Colonic mucosa (tissue), 4 donors: ENCODE data around the gene FOSB. TPM values are rescaled to one million over a fixed set of nuclear protein-coding genes. Genes with fewer than 3 reads are reported as not detected.
"Not testable (repeated sequence)": the region's sequence is repeated elsewhere in the genome, so short reads cannot be mapped to it uniquely, and the experiment has no call there.

Experiments used
- DNase-seq: peaks from one replicate; pipeline ENCODE4 v3.0.0-alpha.2; 2020
- H3K27ac ChIP-seq: fragments of 200-600 bp; one replicate; pipeline ENCODE4 v1.8.0; 2021
- H3K27me3 ChIP-seq: fragments of 200-600 bp; one replicate; pipeline ENCODE4 v1.8.0; 2021
- H3K36me3 ChIP-seq: fragments of 200-600 bp; one replicate; pipeline ENCODE4 v1.8.0; 2021
- H3K4me1 ChIP-seq: fragments of 200-600 bp; one replicate; pipeline ENCODE4 v1.8.0; 2021; ENCODE audit warnings: mild to moderate bottlenecking
- H3K4me3 ChIP-seq: fragments of 200-600 bp; one replicate; pipeline ENCODE4 v1.8.0; 2021
- H3K9ac ChIP-seq, 2 donors: one replicate each; pipeline ENCODE4 v1.7.0; 2013; ENCODE audit warnings: control low read depth in 2 of 2, low read depth in 2 of 2, low read length in 2 of 2
- H3K9me3 ChIP-seq: fragments of 200-600 bp; one replicate; pipeline ENCODE4 v1.8.0; 2021
- CTCF ChIP-seq: fragments of 200-600 bp; IDR thresholded peaks from one replicate; pipeline ENCODE4 v1.8.0; 2022; ENCODE audit warnings: antibody characterized with exemption, mild to moderate bottlenecking
- intact Hi-C: fragments of 100-400 bp; cut with DNase I; formaldehyde crosslinking; loops from one replicate; pipeline ENCODE4 v1.14.1; 2022
- total RNA-seq, 2 donors: library from RNA; stranded (reverse); fragmentation: NEBNext Ultra II Directional in 1 of 2; extraction: Animal tissue kit (Norgen Biotek cat#: 25700) in 1 of 2; gene quantifications; one replicate each; pipeline ENCODE4 v1.2.1, GENCODE V29; 2021
- donor health status: healthy.
- donor health status: DM: no; HTN: no; CAD: no.
- donor health status: DM: no; HTN: no; CAD: no.

FOSB gene
- total RNA-seq, 2 donors from 2014 or later: 1.5 to 3.4 TPM

- H3K4me3 ChIP-seq: peak overlapping the region; percentile 30
- no peak for TF ChIP-seq CTCF
- intact Hi-C loops: no loop called here
Measured at GRCh38 chr19:45428384-45429231, 39.2 kb upstream of the FOSB start.

GRCh38 chr19:45429896-45430295 lies 37.9 kb upstream of the FOSB start:
- H3K4me3 ChIP-seq, H3K27ac ChIP-seq, H3K27me3 ChIP-seq, H3K9me3 ChIP-seq, H3K36me3 ChIP-seq, DNase-seq, H3K9ac ChIP-seq, H3K4me1 ChIP-seq: not testable (repeated sequence)
- intact Hi-C loops: loop anchor here (2.0 kb wide), 1 partner anchor 49 kb away; no protein-coding TSS in a partner anchor

More at GRCh38 chr19:45428384-45429231, 39.2 kb upstream of the FOSB start:
- no peak for DNase-seq
- H3K27ac ChIP-seq: no peak overlapping the region
- peaks cover 9% of the 10 kb centered on the region for H3K27me3 ChIP-seq
- H3K9me3 ChIP-seq: no peaks in the 10 kb centered on the region
- no peaks in the 10 kb centered on the region for H3K4me1 ChIP-seq
- H3K36me3 ChIP-seq: no peaks in the 10 kb centered on the region
- peak overlapping the region; percentile 57 to 61 for H3K9ac ChIP-seq

GRCh38 chr19:45431008-45431407 lies 36.8 kb upstream of the FOSB start:
- H3K9ac ChIP-seq, DNase-seq, H3K4me3 ChIP-seq, H3K4me1 ChIP-seq, H3K27me3 ChIP-seq, H3K36me3 ChIP-seq, H3K9me3 ChIP-seq, H3K27ac ChIP-seq: not testable (repeated sequence)
- intact Hi-C loops: loop anchor here (2.0 kb wide), 1 partner anchor 48 kb away; no protein-coding TSS in a partner anchor

- H3K36me3 ChIP-seq, H3K27me3 ChIP-seq, H3K9ac ChIP-seq, H3K27ac ChIP-seq, DNase-seq, H3K4me1 ChIP-seq, intact Hi-C loops, H3K9me3 ChIP-seq, H3K4me3 ChIP-seq: not testable (repeated sequence)
Measured at GRCh38 chr19:45432543-45432942, 35.3 kb upstream of the FOSB start.

GRCh38 chr19:45437328-45437727 lies 30.5 kb upstream of the FOSB start:
- intact Hi-C loops: no loop called here
- H3K27ac ChIP-seq: no peak overlapping the region
- no peaks in the 10 kb centered on the region for H3K27me3 ChIP-seq
- no peak overlapping the region for H3K4me3 ChIP-seq
- TF ChIP-seq CTCF: no peak
- no peaks in the 10 kb centered on the region for H3K36me3 ChIP-seq
- no peaks in the 10 kb centered on the region for H3K9me3 ChIP-seq
- H3K4me1 ChIP-seq: no peaks in the 10 kb centered on the region
- no peak for DNase-seq
- no peak overlapping the region for H3K9ac ChIP-seq

- DNase-seq: no peak
- Histone ChIP-seq H3K9ac (no peak overlapping the region), H3K27ac (peak overlapping the region; percentile 86)
Measured at GRCh38 chr19:45439190-45439568, 28.6 kb upstream of the FOSB start.

More at GRCh38 chr19:45439190-45439568, 28.6 kb upstream of the FOSB start:
- Histone ChIP-seq H3K4me3 (peak overlapping the region; percentile 65), H3K36me3 (no peaks in the 10 kb centered on the region), H3K27me3 (no peaks in the 10 kb centered on the region), H3K9me3 (no peaks in the 10 kb centered on the region), H3K4me1 (no peaks in the 10 kb centered on the region)
- no peak for TF ChIP-seq CTCF
- intact Hi-C loops: loop anchor here (2.0 kb wide), 1 partner anchor 40 kb away; no protein-coding TSS in a partner anchor
